Raji (cell line): ENCODE measurements around the gene CCDC157.
A peak's percentile ranks its signal among the peaks of the same experiment; 100 is the strongest.

Experiments used
- POLR2A ChIP-seq: IDR thresholded peaks from 2 replicates; pipeline ENCODE4 v1.6.1; 2011; ENCODE audit warnings: low read depth, low read length, control low read depth; ENCODE audit not compliant: insufficient read depth

The CCDC157 gene

DNA sequence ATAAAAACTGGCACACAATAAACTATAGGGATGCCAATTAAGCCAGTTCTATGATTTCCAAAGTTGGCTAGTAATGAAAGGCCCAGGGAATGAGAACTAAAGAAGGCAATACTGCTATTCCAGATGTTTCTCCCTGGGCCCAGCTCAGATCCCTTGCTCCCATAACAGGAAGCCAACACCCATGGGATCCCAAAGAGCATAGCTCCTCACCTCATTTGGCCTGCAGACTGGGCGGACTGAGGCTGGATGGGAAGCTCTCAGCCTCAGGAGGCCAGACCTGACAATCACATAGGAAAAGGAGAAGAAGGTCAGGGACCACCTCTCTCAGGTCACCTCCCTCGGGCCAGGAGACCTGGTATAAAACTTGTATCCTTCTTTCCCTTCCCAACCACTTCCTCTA, 35.3 kb upstream of the CCDC157 start:
- TF ChIP-seq POLR2A = no peak

DNA sequence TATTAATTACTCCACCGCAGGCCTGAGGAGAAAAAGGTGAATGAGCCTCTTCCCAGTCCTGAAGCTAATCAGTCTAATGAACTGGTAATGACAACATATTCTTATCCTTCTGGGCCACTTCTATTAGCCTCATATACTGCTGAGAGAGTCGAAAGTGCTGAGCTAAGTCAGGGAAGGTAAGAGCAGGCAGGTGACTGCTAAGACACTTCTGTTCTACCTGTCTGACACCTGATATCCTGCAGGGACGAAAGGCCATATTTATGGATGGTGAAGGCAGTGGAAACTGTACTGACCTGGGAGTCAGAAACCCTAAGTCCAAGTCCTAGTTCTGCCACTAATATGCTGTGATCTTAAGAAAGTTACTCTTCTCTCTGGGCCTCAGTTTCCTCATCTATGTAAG, 33.6 kb upstream of the CCDC157 start:
- TF ChIP-seq POLR2A = no peak

DNA sequence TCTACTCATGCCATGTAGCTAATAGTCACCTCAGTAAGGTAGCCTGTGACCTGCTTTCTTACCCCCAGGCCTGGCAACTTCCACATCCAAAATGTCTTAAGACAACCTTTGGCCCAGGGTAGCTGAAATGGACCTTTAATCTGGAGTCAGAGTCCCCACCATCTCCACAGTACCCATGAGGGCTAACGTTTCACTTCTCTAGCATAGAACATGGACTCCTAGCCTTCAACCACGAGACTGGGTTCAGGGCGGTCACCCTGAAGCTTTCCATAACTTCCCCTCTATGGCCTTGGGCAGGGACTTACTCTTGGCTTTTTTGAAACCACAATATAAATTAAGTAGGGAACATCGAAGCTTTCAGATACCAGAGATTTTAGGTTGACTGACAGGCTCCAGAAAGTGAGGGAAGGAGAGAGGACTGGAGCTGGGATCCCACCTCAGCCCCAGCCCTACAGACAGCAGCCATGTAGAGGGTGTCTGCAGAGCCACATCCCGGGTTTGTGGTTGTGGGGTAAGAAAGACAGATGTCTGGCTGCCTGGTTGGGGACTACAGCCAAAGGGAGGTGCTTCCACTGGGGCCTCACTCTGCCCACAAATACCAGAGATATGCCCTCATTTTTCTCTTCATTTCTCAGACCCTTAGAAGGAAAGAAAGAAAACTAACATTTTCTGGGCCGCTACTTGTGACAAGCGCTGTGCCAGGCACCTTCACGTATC, 32.6 kb upstream of the CCDC157 start:
- TF ChIP-seq POLR2A = no peak

DNA sequence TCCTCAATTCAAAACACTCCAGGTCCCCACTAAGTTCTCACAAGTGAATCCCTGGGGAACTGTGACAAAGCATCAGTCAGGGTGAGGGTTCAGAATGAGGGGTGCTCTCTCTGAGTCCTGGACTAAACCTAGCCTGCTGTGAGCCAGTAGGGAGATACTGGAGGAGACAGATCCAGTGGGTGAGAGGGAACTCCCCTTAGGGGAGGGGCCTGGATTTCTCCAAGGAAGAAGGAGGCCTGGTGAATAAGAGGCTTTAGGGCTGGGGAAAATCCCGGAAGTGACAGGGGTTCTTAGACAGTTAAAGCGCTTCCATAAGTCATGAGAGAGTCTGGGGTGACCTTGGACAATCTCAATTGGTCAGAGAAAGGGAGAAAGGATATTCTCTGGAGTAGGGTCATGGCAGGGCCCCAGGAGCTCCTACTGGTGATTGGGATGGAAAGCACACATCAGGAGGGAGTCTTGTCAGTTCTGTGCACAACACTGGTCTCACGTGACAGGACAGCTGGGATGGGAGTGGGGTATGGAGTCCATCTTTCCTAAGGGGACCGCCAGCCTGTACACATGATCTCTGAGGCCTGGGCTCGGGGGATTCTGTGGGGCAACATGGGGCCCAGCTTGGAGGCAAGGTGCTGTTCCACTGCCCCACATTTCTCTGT, 31.6 kb upstream of the CCDC157 start:
- TF ChIP-seq POLR2A = no peak

DNA sequence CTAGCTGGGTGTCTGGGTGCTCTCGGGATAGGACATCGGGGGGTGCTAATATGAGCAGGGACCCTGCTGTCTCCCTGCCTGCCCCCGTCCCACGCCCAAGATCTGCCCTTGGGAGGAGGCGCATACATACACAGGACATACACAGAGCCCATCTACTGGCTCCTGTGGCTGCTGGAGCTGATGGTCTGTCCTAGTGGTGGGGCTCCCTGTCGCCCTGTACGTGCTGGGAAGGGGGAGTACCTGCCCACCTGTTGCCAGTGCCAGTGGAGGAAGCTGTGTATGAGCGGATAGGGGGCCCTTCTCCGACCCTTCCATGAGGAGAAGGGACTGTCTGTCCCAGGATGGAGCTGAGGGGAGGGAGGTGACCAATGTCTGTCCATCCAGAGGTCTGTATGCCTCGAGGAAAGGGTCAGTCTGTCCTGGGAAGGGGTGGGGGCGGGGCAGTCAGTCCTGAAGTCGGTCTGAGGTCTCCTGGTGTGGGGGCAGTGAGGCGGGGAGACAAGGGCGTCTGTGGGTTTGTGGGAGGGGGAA, 31.0 kb upstream of the CCDC157 start:
- no peak for TF ChIP-seq POLR2A

DNA sequence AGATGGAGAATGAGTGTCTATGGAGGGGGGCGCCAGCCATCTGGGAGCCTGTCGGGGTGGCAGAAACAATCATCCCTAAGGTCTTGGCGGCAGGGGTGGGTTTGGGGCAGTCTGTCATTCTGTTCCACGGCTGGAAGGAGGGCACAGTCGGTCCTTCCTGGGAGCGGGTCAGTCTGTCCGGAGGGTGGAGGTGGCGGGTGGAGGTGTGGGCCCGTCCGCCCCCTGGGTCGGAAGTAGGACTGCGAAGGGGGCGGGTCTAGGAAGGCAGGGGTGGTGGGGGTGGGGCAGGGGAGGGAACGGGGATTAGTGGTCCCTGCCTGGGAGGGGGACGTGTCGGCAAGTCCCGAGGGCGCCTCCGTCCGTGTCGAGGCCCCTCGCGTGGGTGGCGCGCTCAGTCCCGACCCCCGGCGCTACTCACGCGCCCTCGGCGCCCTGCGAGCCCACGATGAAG, 30.5 kb upstream of the CCDC157 start:
- no peak for TF ChIP-seq POLR2A

DNA sequence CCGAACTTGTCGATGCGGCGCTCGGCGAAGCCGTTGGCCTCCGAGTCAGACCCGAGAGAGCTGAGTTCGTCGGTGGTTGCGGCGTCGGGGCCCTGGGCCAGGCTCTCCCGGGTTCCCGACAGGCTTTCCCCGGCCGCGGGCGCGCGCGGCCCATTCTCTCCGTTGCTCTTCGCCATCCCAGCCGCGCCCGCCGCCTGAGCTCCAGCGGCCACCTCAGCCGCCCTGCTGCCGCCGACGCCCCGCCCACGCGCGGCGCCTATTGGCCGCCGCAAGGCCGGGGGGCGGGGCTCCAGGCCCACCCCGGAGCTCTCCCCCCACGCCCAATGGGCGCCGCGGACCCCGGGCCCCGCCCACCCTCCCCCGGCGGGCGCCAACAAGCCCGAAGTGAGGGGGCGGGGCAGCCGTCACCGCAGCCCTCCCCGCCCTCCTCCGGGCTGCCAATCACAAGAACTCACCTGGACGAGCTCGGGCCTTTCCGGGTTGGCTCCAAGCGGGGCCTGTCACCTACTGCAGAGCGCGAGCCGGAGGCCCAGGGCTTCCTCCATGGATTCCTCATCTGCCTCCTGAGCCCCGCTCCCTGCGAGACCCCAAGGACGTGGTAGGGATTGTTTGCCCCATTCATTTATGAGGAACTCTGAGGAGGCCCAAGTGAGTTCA, 30.0 kb upstream of the CCDC157 start, which contains the start of gene TBC1D10A:
TBC1D10A (minus strand) TSS at position 236 of the 657 bp plus-strand sequence; CDS start at position 176, 60 bp downstream.
- peak; percentile 74 for TF ChIP-seq POLR2A

DNA sequence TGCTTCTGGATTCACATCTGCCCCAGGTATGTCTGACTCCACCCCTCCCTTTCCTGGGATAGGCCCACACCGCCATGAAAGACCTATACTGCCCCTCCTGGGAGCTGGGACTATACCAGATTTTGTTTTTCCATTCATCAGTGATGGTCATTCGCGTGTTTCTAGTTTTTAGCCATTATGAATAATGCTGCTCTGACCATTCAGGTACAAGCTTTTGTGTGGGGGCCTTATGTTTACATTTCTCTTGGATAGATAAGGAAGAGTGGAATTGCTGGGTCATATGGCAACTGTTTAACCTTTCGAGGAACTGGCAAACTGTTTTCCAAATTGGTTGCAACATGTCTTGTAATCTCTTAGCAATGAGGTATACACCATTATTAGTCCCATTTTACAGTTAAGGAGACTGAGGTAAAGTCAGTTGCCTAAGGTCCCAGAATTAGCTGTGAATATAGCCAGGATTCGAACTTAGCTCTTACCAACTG, 28.9 kb upstream of the CCDC157 start:
- TF ChIP-seq POLR2A = no peak

DNA sequence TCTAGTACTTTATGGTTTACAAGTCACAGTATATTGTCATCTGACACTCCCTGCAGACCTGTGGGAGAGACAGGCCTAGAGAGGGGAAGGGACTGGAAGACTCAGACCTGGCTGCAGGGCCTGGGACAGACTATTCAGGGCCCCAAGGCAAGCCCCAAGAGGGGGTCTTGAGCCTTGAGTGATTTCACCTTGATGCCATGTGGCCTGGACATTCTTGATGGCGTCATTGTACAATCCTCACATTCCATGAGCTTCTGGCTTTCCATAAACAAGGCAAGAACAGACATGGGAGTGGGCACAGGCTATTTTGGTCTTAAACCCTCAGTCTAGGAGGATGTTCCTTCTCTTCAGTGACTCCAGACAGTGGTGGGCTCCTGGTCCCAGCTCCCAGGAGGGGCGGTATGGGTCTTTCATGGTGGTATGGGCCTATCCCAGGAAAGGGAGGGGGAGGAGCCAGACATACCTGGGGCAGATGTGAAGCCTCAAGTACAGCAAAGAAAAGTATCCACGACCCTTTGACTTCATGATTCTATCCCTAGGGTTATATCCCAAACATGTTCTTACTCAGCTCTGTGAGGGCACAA, 28.2 kb upstream of the CCDC157 start:
- no peak for TF ChIP-seq POLR2A

DNA sequence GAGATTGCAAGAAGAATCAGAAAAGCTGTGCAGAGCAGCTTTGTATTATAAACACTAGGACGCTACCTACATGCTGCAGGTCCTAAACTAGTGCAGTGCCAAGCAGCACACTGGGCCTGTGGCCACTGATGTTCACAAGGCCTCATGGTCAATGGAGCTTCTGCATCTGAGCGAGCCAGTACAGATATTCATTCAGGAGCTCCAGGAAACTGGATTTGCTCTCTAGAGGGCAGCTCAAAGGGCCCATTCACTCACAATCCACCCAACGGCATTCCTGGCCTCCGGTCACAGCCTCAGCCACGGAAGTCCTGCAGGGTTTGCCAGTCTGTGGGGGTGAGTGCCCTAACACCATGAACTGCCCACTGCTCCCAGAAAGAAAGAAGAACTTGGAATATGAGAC, 24.3 kb upstream of the CCDC157 start:
- TF ChIP-seq POLR2A = no peak

DNA sequence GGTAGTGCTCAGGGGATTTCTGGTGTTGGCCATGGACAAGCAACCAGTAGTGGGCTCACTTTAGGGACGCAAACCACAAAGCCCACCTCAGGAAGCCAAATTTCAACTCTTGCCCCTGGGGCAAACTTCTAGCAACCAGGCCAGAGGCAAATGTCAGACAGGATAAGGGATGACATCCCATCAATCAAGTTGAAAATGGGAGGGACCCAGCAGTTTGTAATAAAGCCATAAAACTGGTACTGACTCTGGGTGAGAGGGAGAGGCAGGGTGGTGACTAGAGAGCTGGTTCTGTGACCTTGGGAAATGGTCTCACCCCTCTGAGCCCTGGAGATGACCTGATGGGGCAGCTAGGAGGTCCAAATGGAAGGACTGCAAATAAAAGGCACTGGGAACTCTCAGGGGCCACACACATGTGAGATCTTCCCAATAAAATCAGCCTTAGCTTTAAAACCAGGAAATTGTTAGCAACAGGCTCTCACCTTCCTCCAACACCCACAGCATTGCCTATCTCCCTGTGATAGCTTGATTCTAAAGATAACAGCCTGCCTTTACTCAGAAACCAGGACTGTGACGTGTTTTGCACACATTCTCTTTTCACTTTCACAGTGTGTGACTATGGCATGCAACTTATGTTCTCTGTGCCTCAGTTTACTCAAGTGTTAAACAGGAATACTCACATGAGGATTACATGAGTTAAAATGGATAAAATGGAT, 23.7 kb upstream of the CCDC157 start:
- no peak for TF ChIP-seq POLR2A

DNA sequence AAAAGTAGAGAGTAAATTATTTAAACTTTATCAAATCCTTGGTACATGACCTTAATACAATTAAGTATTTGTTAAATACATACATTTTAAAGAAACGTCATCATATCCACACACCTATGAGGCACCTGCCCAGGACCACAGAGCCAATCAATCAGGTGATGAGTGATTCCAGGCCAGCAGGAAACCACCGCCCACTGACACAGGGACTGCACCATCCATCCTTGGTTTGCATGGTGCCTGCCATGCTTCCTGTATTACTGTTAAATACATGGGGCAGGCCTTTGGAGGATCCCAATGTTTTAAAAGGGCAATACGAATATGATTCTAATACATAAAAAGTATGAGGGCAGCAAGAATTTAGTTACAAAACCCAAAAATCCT, 23.1 kb upstream of the CCDC157 start:
- TF ChIP-seq POLR2A = no peak

DNA sequence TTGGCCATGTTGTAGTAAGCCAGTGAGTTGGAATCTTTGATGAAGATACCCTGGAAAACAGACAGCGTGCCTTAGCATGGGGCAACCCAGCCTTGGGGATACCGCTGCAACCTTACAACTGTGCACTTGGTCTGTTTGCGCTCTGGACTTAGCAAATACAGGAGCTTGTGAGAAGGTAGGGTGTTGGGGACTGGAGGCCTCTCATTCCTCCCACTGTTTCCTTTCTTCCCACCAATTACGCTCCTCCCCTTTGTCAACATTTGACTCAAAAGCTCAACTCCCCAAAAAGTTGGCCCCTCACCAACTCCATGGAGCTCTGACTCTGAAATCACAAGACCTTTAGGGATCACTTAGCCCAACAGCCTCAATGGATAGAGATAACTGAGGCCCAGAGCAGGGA, 22.2 kb upstream of the CCDC157 start:
- no peak for TF ChIP-seq POLR2A

DNA sequence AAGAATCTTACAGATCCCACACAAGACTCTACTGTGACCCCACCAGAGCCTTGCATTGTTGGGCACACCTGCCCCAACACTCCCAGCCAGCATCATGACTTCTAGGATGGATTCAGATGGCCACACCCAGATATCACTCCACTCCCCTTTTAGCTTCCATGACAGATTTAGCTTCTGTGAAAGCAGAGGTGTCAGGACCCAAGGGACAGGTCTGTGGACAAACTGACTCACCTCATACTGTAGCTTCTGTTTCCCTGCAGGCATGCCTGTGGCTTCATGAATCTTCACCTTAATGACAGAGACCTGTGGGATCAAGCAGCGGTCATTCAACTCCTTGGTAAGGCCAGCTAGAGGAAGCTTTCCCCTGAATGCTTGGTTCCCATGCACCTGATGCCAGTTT, 21.6 kb upstream of the CCDC157 start:
- TF ChIP-seq POLR2A = no peak

DNA sequence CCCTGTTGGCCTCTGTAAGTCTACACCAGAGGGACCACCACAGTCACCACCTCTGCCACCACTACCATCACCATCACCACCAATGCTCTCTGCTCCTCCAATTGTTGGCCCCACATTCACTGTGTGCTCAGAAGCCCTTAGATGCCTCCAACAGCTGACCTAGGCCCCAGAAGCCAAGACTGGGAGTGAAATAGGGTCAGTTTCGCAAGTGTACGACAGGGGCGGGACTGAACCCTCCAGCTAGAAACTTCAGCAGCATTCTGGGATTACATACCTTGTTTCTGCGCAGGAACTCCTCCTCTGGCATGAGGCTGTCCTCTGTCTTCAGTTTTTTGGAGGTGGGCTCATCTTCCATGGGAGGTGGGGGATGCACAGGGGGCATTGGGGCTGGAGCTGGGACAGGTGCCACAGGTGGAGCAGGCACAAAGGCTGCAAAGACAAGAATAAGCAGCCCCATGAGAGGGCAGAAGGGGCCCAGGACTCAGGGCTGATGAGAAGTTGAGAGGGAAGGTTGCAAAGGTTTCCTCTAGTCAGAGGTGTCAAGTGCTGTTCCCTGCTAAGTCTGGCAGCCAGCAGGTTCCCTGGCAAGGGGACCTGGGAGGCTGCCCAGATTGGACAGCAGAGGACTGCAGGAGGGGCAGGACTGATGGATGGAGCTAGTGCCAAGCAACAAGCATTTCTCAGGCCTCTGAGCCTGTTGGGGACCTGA, 19.9 kb upstream of the CCDC157 start:
- TF ChIP-seq POLR2A = no peak

DNA sequence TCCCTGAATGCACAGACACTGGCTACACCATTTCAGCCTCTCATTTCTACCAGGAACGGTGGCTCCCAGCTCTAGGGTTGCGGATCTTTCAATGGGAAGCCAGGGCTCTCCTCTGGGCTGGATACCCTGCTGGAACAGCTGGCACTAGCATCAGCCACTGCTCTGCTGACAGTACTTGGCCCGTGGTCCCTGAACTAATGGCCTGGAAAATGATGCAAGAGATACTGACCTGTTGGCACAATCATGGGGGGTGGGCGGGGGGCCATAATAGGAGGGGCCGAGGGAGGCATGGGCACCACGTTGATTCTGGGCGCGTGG, 19.4 kb upstream of the CCDC157 start:
- TF ChIP-seq POLR2A = no peak
